Activated T-cell treated with anti-CD3 and anti-CD28 coated beads, Interleukin-2, amount 50 U/mL, for 72 hours (primary cell): ENCODE measurements around the gene EFCC1. TPM values are rescaled to one million over a fixed set of nuclear protein-coding genes. Genes with fewer than 3 reads are reported as not detected.

Source experiments
- ATAC-seq, 2 donors: fragments of 150-1000 bp; cut with Tn5 transposase; replicated peaks in 1 of 2; 2 replicates each; pipeline ENCODE4 v1.10.0; 2021; ENCODE audit warnings: moderate library complexity in 2 of 2, mild to moderate bottlenecking in 1 of 2
- DNase-seq, 2 donors: peaks; one replicate each; pipeline ENCODE4 v3.0.0; 2021 to 2022; ENCODE audit warnings: mixed read lengths in 1 of 2
- H3K27ac Mint-ChIP-seq: one replicate; pipeline ENCODE4 v1.8.0; 2022; ENCODE audit warnings: mild to moderate bottlenecking, moderate library complexity, mixed read lengths
- H3K27me3 Mint-ChIP-seq: one replicate; pipeline ENCODE4 v1.8.0; 2022; ENCODE audit warnings: low read depth, mixed read lengths
- H3K36me3 Mint-ChIP-seq, 2 donors: one replicate each; pipeline ENCODE4 v1.8.0; 2022; ENCODE audit warnings: mixed read lengths in 2 of 2, mild to moderate bottlenecking in 1 of 2; ENCODE audit not compliant: insufficient read depth in 2 of 2
- H3K4me1 Mint-ChIP-seq: one replicate; pipeline ENCODE4 v1.8.0; 2022; ENCODE audit warnings: low read depth, mixed read lengths
- H3K4me3 Mint-ChIP-seq, 2 donors: one replicate each; pipeline ENCODE4 v1.8.0; 2022; ENCODE audit warnings: mild to moderate bottlenecking in 2 of 2, mixed read lengths in 2 of 2, moderate library complexity in 2 of 2
- H3K9me3 Mint-ChIP-seq, 2 donors: one replicate each; pipeline ENCODE4 v1.8.0; 2022; ENCODE audit warnings: mixed read lengths in 2 of 2
- total RNA-seq, 2 donors: library from RNA; stranded (reverse); gene quantifications; one replicate each; pipeline ENCODE4 v1.2.3, GENCODE V29; 2022

Gene EFCC1
- total RNA-seq, 2 donors from 2014 or later = 0.26 to 0.42 TPM

DNA sequence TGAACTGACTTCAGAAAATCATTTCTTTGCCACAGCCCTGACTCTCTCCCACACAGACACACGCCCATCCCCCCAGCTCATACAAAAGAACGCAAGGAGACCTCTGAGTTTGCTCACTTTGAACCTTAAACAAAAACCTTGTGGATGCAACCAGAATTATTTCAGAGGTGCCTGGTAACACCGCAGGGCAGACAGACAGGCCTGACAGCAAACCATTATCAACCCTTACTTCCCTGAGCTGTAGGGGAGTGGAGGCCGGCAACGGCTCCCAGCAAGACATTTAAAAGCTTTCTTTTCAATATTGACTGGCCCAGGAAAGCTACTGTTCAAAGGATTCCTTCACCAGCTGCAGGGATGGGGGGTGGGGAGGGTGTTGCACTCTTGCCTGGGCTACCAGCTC lies 2.0 kb upstream of the EFCC1 start:
- Mint-ChIP-seq H3K4me3 (peak overlapping the region in 1 of 2 donors; percentile 24), H3K27ac (no peak overlapping the region), H3K27me3 (peaks cover 35% of the 10 kb centered on the region), H3K36me3 (no peaks in the 10 kb centered on the region), H3K9me3 (no peaks in the 10 kb centered on the region), H3K4me1 (peaks cover 50% of the 10 kb centered on the region)
- DNase-seq = no peak
- no peak for ATAC-seq

GRCh38 chr3:129000742-129001100 lies 383 bp upstream of the EFCC1 start:
- H3K27ac Mint-ChIP-seq = no peak overlapping the region
- no peak for DNase-seq
- H3K36me3 Mint-ChIP-seq = no peaks in the 10 kb centered on the region
- no peaks in the 10 kb centered on the region for H3K9me3 Mint-ChIP-seq
- no peak for ATAC-seq
- H3K27me3 Mint-ChIP-seq = peaks cover 41% of the 10 kb centered on the region
- H3K4me1 Mint-ChIP-seq = peaks cover 43% of the 10 kb centered on the region
- peak overlapping the region; percentile 70 to 77 for H3K4me3 Mint-ChIP-seq

DNA sequence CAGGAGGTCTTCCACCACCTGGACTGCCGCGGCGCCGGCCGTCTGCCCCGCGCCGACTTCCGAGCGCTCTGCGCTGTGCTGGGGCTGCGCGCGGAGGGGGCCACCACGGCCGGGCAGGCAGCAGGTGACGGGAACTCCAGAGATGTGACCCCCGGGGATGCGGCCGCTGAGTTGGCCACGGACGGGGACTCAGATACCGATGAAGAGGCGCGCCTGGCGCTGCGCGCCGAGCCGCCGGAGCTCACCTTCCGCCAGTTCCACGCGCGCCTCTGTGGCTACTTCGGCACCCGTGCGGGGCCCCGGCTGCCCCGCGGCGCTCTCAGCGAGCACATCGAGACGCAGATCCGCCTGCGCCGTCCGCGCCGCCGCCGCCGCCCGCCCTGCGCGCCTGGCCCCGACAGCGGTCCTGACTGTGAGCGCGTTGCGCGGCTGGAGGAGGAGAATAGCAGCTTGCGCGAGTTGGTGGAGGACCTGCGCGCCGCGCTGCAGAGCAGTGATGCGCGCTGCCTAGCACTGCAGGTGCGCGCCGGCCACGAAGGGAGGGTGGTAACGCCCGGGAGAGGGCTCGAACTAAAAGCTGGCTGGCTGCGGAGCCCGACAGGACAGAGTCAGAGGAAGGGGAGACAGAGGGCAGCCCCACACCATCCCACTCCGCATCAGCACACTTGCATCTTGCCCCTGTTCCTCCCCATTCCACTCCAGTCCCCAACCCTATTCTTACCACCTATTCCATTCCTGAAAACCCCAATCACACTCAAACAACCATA lies 885 bp downstream of the EFCC1 start:
- peaks cover 41% of the 10 kb centered on the region for H3K27me3 Mint-ChIP-seq
- peaks cover 36% of the 10 kb centered on the region for H3K4me1 Mint-ChIP-seq
- no peak overlapping the region for H3K27ac Mint-ChIP-seq
- no peaks in the 10 kb centered on the region for H3K36me3 Mint-ChIP-seq
- H3K9me3 Mint-ChIP-seq = no peaks in the 10 kb centered on the region
- H3K4me3 Mint-ChIP-seq = peak overlapping the region; percentile 60 to 77
- peak; percentile 57 to 62 for DNase-seq
- peak; percentile 66 to 69 for ATAC-seq

DNA sequence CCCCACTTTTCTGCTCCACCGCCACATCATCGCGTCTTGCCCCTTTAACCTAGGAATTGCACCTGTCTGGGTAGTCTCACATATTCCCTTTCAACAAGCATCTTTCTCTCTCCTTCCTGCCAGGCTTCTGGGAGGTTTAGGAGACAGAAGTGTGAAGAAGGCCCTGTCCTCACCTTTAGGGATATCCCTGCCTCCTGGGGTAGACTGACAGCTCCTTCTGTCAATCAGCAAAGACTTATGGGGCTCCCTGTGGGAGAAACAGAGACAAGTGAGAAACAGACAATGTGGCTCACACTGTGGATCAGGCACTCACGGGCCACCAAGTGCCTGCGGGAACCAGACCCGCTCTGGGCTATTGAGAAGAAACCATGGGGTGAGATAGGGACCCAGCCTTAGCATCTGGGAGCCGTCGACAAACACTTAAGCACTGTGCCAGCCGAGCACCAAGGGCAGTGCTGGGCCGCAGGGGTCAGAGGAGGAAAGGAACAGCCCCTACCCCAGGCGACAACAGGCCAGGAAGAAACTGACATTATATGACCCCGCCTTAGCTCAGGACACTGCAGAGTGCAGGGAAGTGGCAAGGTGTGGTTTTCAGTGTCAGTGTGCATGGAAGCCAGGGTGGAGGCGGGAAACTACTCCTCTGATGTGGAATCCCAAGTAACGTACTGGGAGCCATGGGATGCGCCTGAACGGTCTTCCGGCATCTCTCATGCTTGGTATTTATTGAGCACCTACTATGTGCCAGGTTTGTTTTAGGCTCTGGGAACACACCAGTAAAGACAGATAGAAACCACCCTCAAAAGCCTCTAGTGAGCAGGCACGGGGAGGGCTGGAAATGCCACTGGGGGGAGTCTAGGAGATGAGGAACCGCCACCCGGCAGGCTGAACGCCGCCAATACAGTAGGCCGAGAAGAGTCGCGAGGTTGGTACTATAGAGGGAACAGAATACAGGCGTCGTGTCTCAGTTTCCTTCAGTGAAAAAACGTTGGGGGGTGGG lies 1.8 kb downstream of the EFCC1 start:
- Mint-ChIP-seq H3K9me3 (no peaks in the 10 kb centered on the region), H3K4me3 (peak overlapping the region; percentile 60 to 77), H3K27me3 (peaks cover 41% of the 10 kb centered on the region), H3K27ac (no peak overlapping the region), H3K36me3 (no peaks in the 10 kb centered on the region), H3K4me1 (peaks cover 36% of the 10 kb centered on the region)
- no peak for DNase-seq
- no peak for ATAC-seq

DNA sequence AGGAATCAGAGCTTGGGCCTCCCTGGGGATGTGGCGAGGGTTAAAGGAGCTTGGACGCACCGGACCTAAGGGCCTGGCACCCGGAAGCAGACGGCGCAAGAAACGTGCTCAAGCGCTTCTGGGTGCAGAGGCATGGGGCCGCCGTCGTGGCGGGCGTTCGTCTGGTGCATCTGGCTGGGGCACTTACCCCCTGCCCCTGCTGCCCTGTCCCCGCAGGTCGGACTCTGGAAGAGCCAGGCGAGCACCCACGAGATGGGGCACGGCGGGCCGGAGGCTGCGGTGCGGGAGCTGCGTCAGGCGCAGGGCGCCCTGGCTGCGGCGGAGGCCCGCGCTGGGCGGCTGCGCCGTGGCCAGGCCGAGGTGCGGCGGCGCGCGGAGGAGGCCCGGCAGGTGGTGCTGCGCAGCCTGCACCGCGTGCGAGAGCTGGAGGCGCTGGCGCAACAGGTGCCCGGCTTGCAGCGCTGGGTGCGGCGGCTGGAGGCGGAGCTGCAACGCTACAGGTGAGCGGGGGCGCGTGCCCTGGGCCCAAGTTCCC lies 2.5 kb downstream of the EFCC1 start:
- Mint-ChIP-seq H3K27me3 (peaks cover 41% of the 10 kb centered on the region), H3K36me3 (no peaks in the 10 kb centered on the region), H3K9me3 (no peaks in the 10 kb centered on the region), H3K4me3 (peak overlapping the region; percentile 60 to 77), H3K27ac (no peak overlapping the region), H3K4me1 (peaks cover 29% of the 10 kb centered on the region)
- ATAC-seq (peak; percentile 76 to 84), DNase-seq (peak; percentile 64 to 69)

DNA sequence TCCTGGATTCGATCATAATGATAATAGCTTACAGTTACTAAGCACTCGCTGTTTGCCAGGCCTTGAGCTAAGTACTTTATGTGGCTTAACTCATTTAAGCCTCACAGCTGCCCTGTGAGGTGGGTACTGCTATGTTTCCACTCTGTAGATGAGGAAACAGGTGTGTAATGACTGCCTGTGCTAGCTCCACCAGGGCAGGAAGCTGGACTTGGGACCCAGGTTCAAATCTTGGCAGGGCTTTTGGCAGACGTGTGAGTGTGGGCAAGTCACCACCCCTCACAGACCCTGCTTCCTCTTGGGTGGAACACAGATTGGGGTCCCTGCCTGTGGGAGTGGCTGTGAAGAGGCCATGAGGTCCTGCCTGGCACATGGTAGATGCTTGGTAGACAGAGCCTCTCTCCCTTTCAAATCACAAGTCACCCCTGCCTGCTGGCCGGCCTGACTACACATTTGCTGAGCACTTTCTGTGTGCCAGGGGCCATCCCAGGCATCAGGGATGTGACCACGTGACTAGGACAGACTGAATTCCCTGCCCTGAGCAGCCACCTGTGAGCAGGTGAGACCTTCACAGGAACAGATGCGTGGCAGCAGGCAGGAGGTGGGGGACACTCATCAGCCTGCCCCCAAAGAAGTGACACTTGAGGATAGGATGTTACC lies 3.7 kb downstream of the EFCC1 start:
- peaks cover 23% of the 10 kb centered on the region for H3K4me1 Mint-ChIP-seq
- peaks cover 36% of the 10 kb centered on the region for H3K27me3 Mint-ChIP-seq
- peak overlapping the region; percentile 27 to 55 for H3K4me3 Mint-ChIP-seq
- H3K9me3 Mint-ChIP-seq = no peaks in the 10 kb centered on the region
- H3K36me3 Mint-ChIP-seq = no peaks in the 10 kb centered on the region
- DNase-seq (no peak), ATAC-seq (no peak)
- peak overlapping the region; percentile 38 for H3K27ac Mint-ChIP-seq

GRCh38 chr3:129005526-129006303 lies 4.6 kb downstream of the EFCC1 start:
- Mint-ChIP-seq H3K4me1 (peaks cover 23% of the 10 kb centered on the region), H3K4me3 (no peak overlapping the region)

GRCh38 chr3:129006864-129007263 lies 5.8 kb downstream of the EFCC1 start:
- peaks cover 24% of the 10 kb centered on the region for H3K27me3 Mint-ChIP-seq

More at GRCh38 chr3:129005526-129006303, 4.6 kb downstream of the EFCC1 start:
- ATAC-seq = no peak
- H3K9me3 Mint-ChIP-seq = no peaks in the 10 kb centered on the region
- peak overlapping the region; percentile 38 for H3K27ac Mint-ChIP-seq
- H3K27me3 Mint-ChIP-seq = peaks cover 27% of the 10 kb centered on the region
- DNase-seq = no peak
- H3K36me3 Mint-ChIP-seq = no peaks in the 10 kb centered on the region

GRCh38 chr3:129007792-129008191 lies 6.7 kb downstream of the EFCC1 start:
- ATAC-seq = no peak
- DNase-seq = no peak
- Mint-ChIP-seq H3K9me3 (no peaks in the 10 kb centered on the region), H3K27me3 (peaks cover 16% of the 10 kb centered on the region), H3K4me1 (peaks cover 16% of the 10 kb centered on the region), H3K27ac (no peak overlapping the region), H3K4me3 (no peak overlapping the region), H3K36me3 (no peaks in the 10 kb centered on the region)

More at GRCh38 chr3:129006864-129007263, 5.8 kb downstream of the EFCC1 start:
- Mint-ChIP-seq H3K36me3 (no peaks in the 10 kb centered on the region), H3K9me3 (no peaks in the 10 kb centered on the region), H3K4me1 (peaks cover 23% of the 10 kb centered on the region), H3K27ac (no peak overlapping the region), H3K4me3 (no peak overlapping the region)
- DNase-seq = no peak
- no peak for ATAC-seq

- no peak for ATAC-seq
- DNase-seq = no peak
- no peaks in the 10 kb centered on the region for H3K36me3 Mint-ChIP-seq
- peaks cover 5% of the 10 kb centered on the region for H3K27me3 Mint-ChIP-seq
- no peak overlapping the region for H3K27ac Mint-ChIP-seq
- H3K9me3 Mint-ChIP-seq = no peaks in the 10 kb centered on the region
- peaks cover 13% of the 10 kb centered on the region for H3K4me1 Mint-ChIP-seq
- H3K4me3 Mint-ChIP-seq = no peak overlapping the region
Measured at GRCh38 chr3:129009266-129009665, 8.2 kb downstream of the EFCC1 start.

DNA sequence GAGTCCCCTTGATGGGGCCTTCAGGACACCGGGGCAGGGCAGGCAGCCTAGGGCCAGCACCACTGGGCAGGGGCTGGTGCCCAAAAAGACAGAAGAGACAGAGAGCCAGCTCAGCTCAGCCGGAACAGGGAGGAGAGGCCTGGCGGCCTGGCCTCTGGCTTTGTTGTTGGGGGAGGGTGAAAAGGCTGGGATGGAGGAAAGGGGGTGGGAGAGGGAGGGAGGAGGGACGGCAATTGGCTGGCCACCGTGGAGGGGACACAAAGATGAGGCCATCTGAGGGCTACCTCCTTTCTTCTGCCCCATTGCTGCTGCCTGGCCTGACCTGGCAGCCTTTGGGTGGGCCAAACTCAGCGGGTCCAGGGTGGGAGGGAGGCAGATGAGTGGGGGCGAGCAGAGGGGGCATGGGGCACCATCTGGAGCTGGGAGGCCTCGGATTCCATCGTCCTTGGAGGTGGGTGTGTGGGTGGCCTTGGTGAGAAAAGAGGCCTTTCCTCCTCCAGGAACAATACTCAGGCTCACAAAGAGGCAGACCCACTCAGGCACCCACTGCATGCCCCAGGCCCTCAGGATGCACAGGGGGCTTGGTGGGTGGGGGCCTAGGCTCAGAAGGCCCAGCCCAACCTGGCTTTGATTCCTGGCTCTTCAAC lies 9.3 kb downstream of the EFCC1 start:
- Mint-ChIP-seq H3K27me3 (no peaks in the 10 kb centered on the region), H3K27ac (no peak overlapping the region), H3K9me3 (no peaks in the 10 kb centered on the region), H3K4me1 (peaks cover 16% of the 10 kb centered on the region), H3K4me3 (no peak overlapping the region), H3K36me3 (no peaks in the 10 kb centered on the region)
- no peak for ATAC-seq
- no peak for DNase-seq

DNA sequence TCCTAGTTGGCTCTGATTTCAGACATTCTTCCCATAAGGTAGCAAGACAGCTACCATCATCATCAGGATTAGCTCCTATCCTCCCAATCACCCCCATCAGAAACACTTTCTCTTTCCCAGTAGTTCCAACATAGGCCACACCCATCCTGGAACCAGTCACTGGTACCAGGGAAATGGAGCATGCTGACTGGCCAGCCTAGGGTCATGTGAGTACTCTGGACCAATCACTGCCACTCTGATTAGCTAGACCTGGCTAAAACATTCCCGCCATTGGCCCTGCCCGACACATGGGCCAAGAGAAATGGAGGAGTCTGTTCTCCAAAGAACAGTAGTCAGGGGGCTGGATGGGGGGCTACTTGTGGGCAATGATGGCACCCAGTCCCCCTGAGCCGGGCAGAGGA lies 12.4 kb downstream of the EFCC1 start:
- Mint-ChIP-seq H3K27me3 (no peaks in the 10 kb centered on the region), H3K27ac (no peak overlapping the region), H3K4me1 (peaks cover 36% of the 10 kb centered on the region), H3K36me3 (no peaks in the 10 kb centered on the region), H3K4me3 (no peak overlapping the region), H3K9me3 (no peaks in the 10 kb centered on the region)
- no peak for DNase-seq
- no peak for ATAC-seq
